ENCODE measurements around the gene EDNRB.

The EDNRB gene

GRCh38 chr13:77865622-77866021, 53.0 kb downstream of the EDNRB start:
- no peak for DNase-seq (ENCODE audit: low read depth, low spot score)
- CTCF ChIA-PET, result no interaction called here
- POLR2A ChIA-PET, result no interaction called here
- TF ChIP-seq CTCF (IDR thresholded peaks at IDR 0.05; ENCODE audit: insufficient read depth, low read length, missing control alignments), result no peak
- H3K4me3 ChIP-seq (ENCODE audit: low read depth, low read length), result no peak overlapping the region

- POLR2A ChIA-PET, result no interaction called here
- no peak for TF ChIP-seq CTCF (IDR thresholded peaks at IDR 0.05; ENCODE audit: insufficient read depth, low read length, missing control alignments)
- no peak for DNase-seq (ENCODE audit: low read depth, low spot score)
- CTCF ChIA-PET, result no interaction called here
- H3K4me3 ChIP-seq (ENCODE audit: low read depth, low read length), result no peak overlapping the region
Observed at GRCh38 chr13:77863144-77863543, 55.5 kb downstream of the EDNRB start.

- ChIA-PET POLR2A (no interaction called here), CTCF (no interaction called here)
- no peak overlapping the region for H3K4me3 ChIP-seq (ENCODE audit: low read depth, low read length)
- DNase-seq (ENCODE audit: low read depth, low spot score), result no peak
- TF ChIP-seq CTCF (IDR thresholded peaks at IDR 0.05; ENCODE audit: insufficient read depth, low read length, missing control alignments), result no peak
Observed at GRCh38 chr13:77861741-77862140, 56.9 kb downstream of the EDNRB start.

- POLR2A ChIA-PET, result no interaction called here
- H3K4me3 ChIP-seq (ENCODE audit: low read depth, low read length), result no peak overlapping the region
- no peak for DNase-seq (ENCODE audit: low read depth, low spot score)
- CTCF ChIA-PET, result no interaction called here
- TF ChIP-seq CTCF (IDR thresholded peaks at IDR 0.05; ENCODE audit: insufficient read depth, low read length, missing control alignments), result no peak
Observed at GRCh38 chr13:77860507-77860981, 58.1 kb downstream of the EDNRB start.

GRCh38 chr13:77859450-77859849, 59.2 kb downstream of the EDNRB start:
- TF ChIP-seq CTCF (IDR thresholded peaks at IDR 0.05; ENCODE audit: insufficient read depth, low read length, missing control alignments), result no peak
- ChIA-PET POLR2A (no interaction called here), CTCF (no interaction called here)
- no peak for DNase-seq (ENCODE audit: low read depth, low spot score)
- no peak overlapping the region for H3K4me3 ChIP-seq (ENCODE audit: low read depth, low read length)

GRCh38 chr13:77857531-77858209, 61.0 kb downstream of the EDNRB start:
- CTCF ChIA-PET, result no interaction called here
- POLR2A ChIA-PET, result no interaction called here
- no peak overlapping the region for H3K4me3 ChIP-seq (ENCODE audit: low read depth, low read length)
- no peak for TF ChIP-seq CTCF (IDR thresholded peaks at IDR 0.05; ENCODE audit: insufficient read depth, low read length, missing control alignments)
- no peak for DNase-seq (ENCODE audit: low read depth, low spot score)

Data from AG04449 (cell line).